ENCODE measurements around the gene KCNIP3. TPM values are rescaled to one million over a fixed set of nuclear protein-coding genes. Genes with fewer than 3 reads are reported as not detected.

The KCNIP3 gene
- total and polyA plus RNA-seq, 9 of the 15 experiments (the other 6 are each of a cell fraction or from before 2014, with no cell fraction given): 0.04 TPM; not detected in 8

DNA sequence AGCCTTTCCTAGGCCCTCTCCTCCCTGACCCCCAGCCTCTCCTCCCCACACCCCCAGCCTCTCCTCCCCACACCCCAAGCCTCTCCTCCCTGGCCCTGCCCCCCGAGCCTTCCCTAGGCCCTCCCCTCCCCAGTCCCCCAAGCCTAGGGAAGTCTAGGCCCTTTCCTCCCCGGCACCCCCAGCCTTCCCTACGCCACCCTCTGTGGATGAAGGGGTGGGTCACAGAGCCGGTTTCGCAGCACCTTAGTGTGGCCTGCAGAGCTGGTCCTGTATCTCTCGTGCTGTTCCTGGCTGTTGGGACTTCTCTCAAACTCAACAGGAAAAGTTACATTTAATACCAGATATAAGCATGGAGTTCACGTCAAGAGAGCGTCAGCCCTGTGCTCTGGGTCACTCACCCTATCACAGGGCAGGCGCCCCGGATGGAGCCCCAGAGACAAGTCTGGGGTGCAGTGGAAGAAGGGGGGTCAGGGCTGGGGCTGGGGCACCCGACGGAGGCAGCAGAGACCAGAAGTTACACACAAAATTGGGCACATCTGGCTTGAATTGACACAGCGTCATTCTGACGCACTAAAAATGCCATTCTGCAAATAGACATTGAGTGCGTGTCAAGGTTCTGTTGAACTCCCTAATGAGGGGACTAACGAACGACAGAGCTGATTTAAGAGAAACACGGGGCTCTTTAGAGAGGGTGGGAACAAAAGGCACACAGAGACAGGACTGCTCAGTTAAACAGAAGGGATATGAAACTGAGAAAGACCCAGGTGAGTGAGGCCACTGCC lies 24.0 kb downstream of the KCNIP3 start (continued):
- TF ChIP-seq RAD21 (CRISPR knock-in tag; conservative IDR thresholded peaks at IDR 0.05 in 1 of 2, IDR thresholded peaks at IDR 0.05 in 1 of 2): no peak

DNA sequence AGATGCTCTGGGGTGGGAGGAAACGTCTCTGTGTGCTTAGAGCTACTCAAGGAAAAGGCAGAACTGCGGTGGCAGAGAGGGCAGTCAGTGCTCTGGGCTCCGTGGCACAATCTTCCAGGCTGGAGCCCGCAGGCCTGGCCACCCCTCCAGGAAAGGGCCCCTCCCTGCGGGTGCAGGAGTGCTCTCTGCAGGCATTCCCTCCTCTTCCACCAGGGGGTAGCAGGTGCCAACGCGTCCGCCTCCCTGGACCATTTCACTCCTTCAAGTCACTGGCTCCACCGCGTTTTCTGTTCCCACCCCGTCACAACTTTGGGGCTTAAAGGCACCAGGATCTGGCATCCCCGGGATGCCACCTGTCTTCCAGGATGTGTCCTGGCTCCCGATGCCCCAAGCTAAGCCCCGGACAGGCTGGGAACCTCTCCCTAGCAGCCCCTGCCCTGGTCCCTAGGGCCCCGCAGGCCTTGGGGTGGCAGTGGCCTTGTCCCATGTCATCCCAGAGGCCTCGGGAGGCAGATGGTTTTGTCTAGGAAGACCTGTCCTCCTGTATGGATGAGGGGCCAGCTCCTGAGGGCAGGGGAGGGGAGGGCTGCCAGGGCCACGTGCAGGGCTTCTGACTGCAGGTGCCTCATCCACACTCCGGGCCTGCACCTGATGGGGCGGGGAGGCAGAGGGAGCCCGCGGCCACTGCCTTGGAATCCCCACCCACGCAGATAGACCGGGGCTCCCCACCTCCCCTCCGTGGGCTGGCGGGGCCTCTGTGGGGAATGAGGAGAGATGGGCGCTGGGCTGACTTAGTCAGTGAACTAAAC lies 26.4 kb downstream of the KCNIP3 start:
- ATAC-seq: peak; percentile 93
- H3K4me3 ChIP-seq: no peak overlapping the region
- H3K9me3 ChIP-seq (replicated peaks; ENCODE audit: control insufficient read depth, insufficient read depth, low read depth, low read length): no peaks in the 10 kb centered on the region; the same call in 1 of the 2 replicates
- POLR2A ChIA-PET: no interaction called here
- intact Hi-C loops (cut with micrococcal nuclease) (loop anchor here (2.0 kb wide), 1 partner anchor 65 kb away; no protein-coding TSS in a partner anchor), in situ Hi-C loops (cut with MboI) (no loop called here)
- peaks cover 0 to 6% of the 10 kb centered on the region in 2 experiments; a peak in 2 of 5 replicates for H3K4me1 ChIP-seq (replicated peaks in 1 of 2; ENCODE audit: control insufficient read depth in 2 of 2, insufficient read depth in 2 of 2, low read length in 2 of 2)
- FAIRE-seq: peak; percentile 37
- peak; percentile 49 to 73 (median 66) for DNase-seq (ENCODE audit: extremely low read depth in 1 of 4, low spot score in 3 of 4)
- no peaks in the 10 kb centered on the region for H3K36me3 ChIP-seq (ENCODE audit: control insufficient read depth, insufficient read depth, low read length)
- no peak overlapping the region for H3K4me2 ChIP-seq (ENCODE audit: insufficient read depth, low read length)
- no TSS peak for BruUV-seq (replicated peaks)
- TF ChIP-seq RAD21 (CRISPR knock-in tag; conservative IDR thresholded peaks at IDR 0.05 in 1 of 2, IDR thresholded peaks at IDR 0.05 in 1 of 2) (peak in 1 of 2 experiments; percentile 47; a peak in 2 of 4 replicates), SRF (CRISPR knock-in tag; IDR thresholded peaks at IDR 0.05) (peak in 1 of 2 experiments; percentile 81; a peak in 1 of 4 replicates), KLF1 (tag; IDR thresholded peaks at IDR 0.05) (no peak), SMC3 (conservative IDR thresholded peaks at IDR 0.05; ENCODE audit: insufficient read depth, low read depth, low read length) (peak; percentile 46; the same call in 1 of the 2 replicates), MAZ (CRISPR knock-in tag; conservative IDR thresholded peaks at IDR 0.05 in 1 of 2, IDR thresholded peaks at IDR 0.05 in 1 of 2) (peak in 1 of 2 experiments; percentile 53; a peak in 1 of 4 replicates)
- TF ChIP-seq, protein P1, sequence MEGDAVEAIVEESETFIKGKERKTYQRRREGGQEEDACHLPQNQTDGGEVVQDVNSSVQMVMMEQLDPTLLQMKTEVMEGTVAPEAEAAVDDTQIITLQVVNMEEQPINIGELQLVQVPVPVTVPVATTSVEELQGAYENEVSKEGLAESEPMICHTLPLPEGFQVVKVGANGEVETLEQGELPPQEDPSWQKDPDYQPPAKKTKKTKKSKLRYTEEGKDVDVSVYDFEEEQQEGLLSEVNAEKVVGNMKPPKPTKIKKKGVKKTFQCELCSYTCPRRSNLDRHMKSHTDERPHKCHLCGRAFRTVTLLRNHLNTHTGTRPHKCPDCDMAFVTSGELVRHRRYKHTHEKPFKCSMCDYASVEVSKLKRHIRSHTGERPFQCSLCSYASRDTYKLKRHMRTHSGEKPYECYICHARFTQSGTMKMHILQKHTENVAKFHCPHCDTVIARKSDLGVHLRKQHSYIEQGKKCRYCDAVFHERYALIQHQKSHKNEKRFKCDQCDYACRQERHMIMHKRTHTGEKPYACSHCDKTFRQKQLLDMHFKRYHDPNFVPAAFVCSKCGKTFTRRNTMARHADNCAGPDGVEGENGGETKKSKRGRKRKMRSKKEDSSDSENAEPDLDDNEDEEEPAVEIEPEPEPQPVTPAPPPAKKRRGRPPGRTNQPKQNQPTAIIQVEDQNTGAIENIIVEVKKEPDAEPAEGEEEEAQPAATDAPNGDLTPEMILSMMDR (IDR thresholded peaks at IDR 0.05 in 2 of 3, conservative IDR thresholded peaks at IDR 0.05 in 1 of 3; ENCODE audit: insufficient read depth in 2 of 3, low read depth in 1 of 3, low read length in 3 of 3): peak; percentile 62 to 70 (median 65)
- TF ChIP-seq, protein P2, sequence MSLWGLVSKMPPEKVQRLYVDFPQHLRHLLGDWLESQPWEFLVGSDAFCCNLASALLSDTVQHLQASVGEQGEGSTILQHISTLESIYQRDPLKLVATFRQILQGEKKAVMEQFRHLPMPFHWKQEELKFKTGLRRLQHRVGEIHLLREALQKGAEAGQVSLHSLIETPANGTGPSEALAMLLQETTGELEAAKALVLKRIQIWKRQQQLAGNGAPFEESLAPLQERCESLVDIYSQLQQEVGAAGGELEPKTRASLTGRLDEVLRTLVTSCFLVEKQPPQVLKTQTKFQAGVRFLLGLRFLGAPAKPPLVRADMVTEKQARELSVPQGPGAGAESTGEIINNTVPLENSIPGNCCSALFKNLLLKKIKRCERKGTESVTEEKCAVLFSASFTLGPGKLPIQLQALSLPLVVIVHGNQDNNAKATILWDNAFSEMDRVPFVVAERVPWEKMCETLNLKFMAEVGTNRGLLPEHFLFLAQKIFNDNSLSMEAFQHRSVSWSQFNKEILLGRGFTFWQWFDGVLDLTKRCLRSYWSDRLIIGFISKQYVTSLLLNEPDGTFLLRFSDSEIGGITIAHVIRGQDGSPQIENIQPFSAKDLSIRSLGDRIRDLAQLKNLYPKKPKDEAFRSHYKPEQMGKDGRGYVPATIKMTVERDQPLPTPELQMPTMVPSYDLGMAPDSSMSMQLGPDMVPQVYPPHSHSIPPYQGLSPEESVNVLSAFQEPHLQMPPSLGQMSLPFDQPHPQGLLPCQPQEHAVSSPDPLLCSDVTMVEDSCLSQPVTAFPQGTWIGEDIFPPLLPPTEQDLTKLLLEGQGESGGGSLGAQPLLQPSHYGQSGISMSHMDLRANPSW (CRISPR knock-in tag; IDR thresholded peaks at IDR 0.05): no peak
- peaks cover 3% of the 10 kb centered on the region; the same call in 1 of the 2 replicates for H4K20me1 ChIP-seq (replicated peaks; ENCODE audit: control insufficient read depth, insufficient read depth, low read length)
- no peaks in the 10 kb centered on the region for H3K79me2 ChIP-seq (ENCODE audit: control insufficient read depth, insufficient read depth, low read length)
- WGBS (ENCODE audit: insufficient coverage, low coverage, missing lambda C conversion rate): 13% methylated on average over 20 of the region's 26 CpGs
- CTCF ChIA-PET (ENCODE audit: low intra/inter-chr PET ratio): interaction anchor here (0.6 kb wide), 1 partner anchor 358 kb away, joined by 3 read pairs; no protein-coding TSS in a partner anchor
- no peak overlapping the region for H3K27ac ChIP-seq (ENCODE audit: extremely low read depth, low read depth, low read length)
- peaks cover 0 to 51% of the 10 kb centered on the region in 2 experiments; a peak in 4 of 5 replicates for H3K27me3 ChIP-seq (ENCODE audit: control insufficient read depth in 2 of 2, insufficient read depth in 2 of 2, low read length in 2 of 2)
- no peak overlapping the region for H3K9ac ChIP-seq (ENCODE audit: insufficient read depth in 1 of 2, low read depth in 2 of 2, low read length in 2 of 2)
- peaks cover 2% of the 10 kb centered on the region for H3K9me1 ChIP-seq (ENCODE audit: control insufficient read depth, insufficient read depth, low read length)
- no peak overlapping the region for H2AFZ ChIP-seq (ENCODE audit: low read depth, low read length)

All from K562 (cell line).